K562 (cell line): Measurements from ENCODE around the gene PRR35. TPM values are rescaled to one million over a fixed set of nuclear protein-coding genes. Genes with fewer than 3 reads are reported as not detected.

ENCODE experiments used
- ATAC-seq: fragments of 200-7000 bp; cut with Tn5 transposase; 3 replicates; pipeline ENCODE4 v1.9.1; 2020; ENCODE audit warnings: moderate library complexity
- BruUV-seq: library from RNA; stranded (reverse); fragments of 400-500 nt; replicated peaks from 2 replicates; lab custom pipeline; 2021; lab: Mats Ljungman, UMichigan
- CTCF ChIA-PET: fragments of 300-600 bp; formaldehyde crosslinking; extraction: SDS; loops from one replicate; lab custom pipeline; 2021; ENCODE audit warnings: low intra/inter-chr PET ratio; lab: Yijun Ruan, JAX
- POLR2A ChIA-PET: fragments of 300-600, 350-650 bp; sonication (Branson Sonifier 250); formaldehyde crosslinking; extraction: SDS; loops from one replicate; lab custom pipeline; 2021; ENCODE audit warnings: antibody characterized with exemption, inconsistent platforms; lab: Yijun Ruan, JAX
- DNase-seq, 4 experiments: peaks; one replicate each; pipeline versions ENCODE4 v3.0.0 to v3.0.0-alpha.2; 2011 to 2018; ENCODE audit warnings: low spot score in 3 of 4, mixed read lengths in 3 of 4; ENCODE audit errors: extremely low read depth in 1 of 4
- FAIRE-seq: peaks from 2 replicates; lab custom pipeline; 2011; peaks lifted over from hg19 to GRCh38; lab: Jason Lieb, UNC
- H2AFZ ChIP-seq: 2 replicates; pipeline ENCODE4 v1.6.0; 2011; ENCODE audit warnings: low read depth, low read length, control low read depth, inconsistent platforms
- H3K27ac ChIP-seq: fragments of 200-600 bp; 3 replicates; pipeline ENCODE4 v1.8.0; 2011; ENCODE audit warnings: low read depth, mild to moderate bottlenecking, control low read depth, inconsistent platforms, low read length, moderate library complexity, mixed read lengths; ENCODE audit errors: extremely low read depth
- H3K27me3 ChIP-seq, 2 experiments: fragments of 300-600 bp in 1 of 2; 2 replicates in 1 of 2; 3 replicates in 1 of 2; pipeline versions ENCODE4 v1.6.0 to v1.8.0; 2011; ENCODE audit warnings: inconsistent platforms in 2 of 2, low read length in 2 of 2, mild to moderate bottlenecking in 1 of 2, mixed read lengths in 1 of 2, moderate library complexity in 1 of 2; ENCODE audit not compliant: control insufficient read depth in 2 of 2, insufficient read depth in 2 of 2
- H3K36me3 ChIP-seq: fragments of 300-600 bp; 3 replicates; pipeline ENCODE4 v1.8.0; 2011; ENCODE audit warnings: mild to moderate bottlenecking, low read length, inconsistent platforms; ENCODE audit not compliant: control insufficient read depth, insufficient read depth
- H3K4me1 ChIP-seq, 2 experiments: fragments of 200-600 bp in 1 of 2; replicated peaks in 1 of 2; 2 replicates in 1 of 2; 3 replicates in 1 of 2; pipeline versions ENCODE4 v1.5.1 to v1.8.0; 2011; ENCODE audit warnings: inconsistent platforms in 2 of 2, low read length in 2 of 2, mild to moderate bottlenecking in 1 of 2, mixed read lengths in 1 of 2, moderate library complexity in 1 of 2; ENCODE audit not compliant: control insufficient read depth in 2 of 2, insufficient read depth in 2 of 2
- H3K4me2 ChIP-seq: 2 replicates; pipeline ENCODE4 v1.6.1; 2011; ENCODE audit warnings: low read length, control low read depth, inconsistent platforms, mixed read lengths; ENCODE audit not compliant: insufficient read depth
- H3K4me3 ChIP-seq: fragments of 200-600 bp; sonication (generic), shearing (Covaris generic); 2 replicates; pipeline ENCODE4 v1.5.1; 2016; ENCODE audit warnings: control low read depth, inconsistent platforms
- H3K79me2 ChIP-seq: fragments of 200-600 bp; 3 replicates; pipeline ENCODE4 v1.8.0; 2011; ENCODE audit warnings: low read length, inconsistent platforms; ENCODE audit not compliant: control insufficient read depth, insufficient read depth
- H3K9ac ChIP-seq, 2 experiments: 2 replicates each; pipeline versions ENCODE4 v1.6.0 to v1.6.1; 2011; ENCODE audit warnings: low read depth in 2 of 2, low read length in 2 of 2, control low read depth in 1 of 2, inconsistent platforms in 1 of 2, mild to moderate bottlenecking in 1 of 2, mixed read lengths in 1 of 2; ENCODE audit not compliant: insufficient read depth in 1 of 2
- H3K9me1 ChIP-seq: one replicate; pipeline ENCODE4 v1.6.0; 2011; ENCODE audit warnings: inconsistent platforms, mild to moderate bottlenecking, low read length, moderate library complexity; ENCODE audit not compliant: control insufficient read depth, insufficient read depth
- H3K9me3 ChIP-seq: replicated peaks from 2 replicates; pipeline ENCODE4 v1.5.1; 2011; ENCODE audit warnings: low read depth, low read length, inconsistent platforms; ENCODE audit not compliant: control insufficient read depth, insufficient read depth
- H4K20me1 ChIP-seq: replicated peaks from 2 replicates; pipeline ENCODE4 v1.6.1; 2011; ENCODE audit warnings: low read length, inconsistent platforms, mixed read lengths; ENCODE audit not compliant: control insufficient read depth, insufficient read depth
- CEBPZ ChIP-seq: fragments of 150-350 bp; IDR thresholded peaks from 2 replicates; pipeline ENCODE4 v1.6.1; 2014; ENCODE audit warnings: low read depth, mild to moderate bottlenecking, low read length, borderline replicate concordance
- CREB1 ChIP-seq, 2 experiments: sonication (generic) in 1 of 2; formaldehyde crosslinking in 1 of 2; IDR thresholded peaks; 2 replicates each; pipeline versions ENCODE4 v1.6.1 to v1.8.0; 2012 to 2022; ENCODE audit warnings: inconsistent platforms in 1 of 2, mild to moderate bottlenecking in 1 of 2, missing genetic modification reagents in 1 of 2, moderate library complexity in 1 of 2
- CTCFL ChIP-seq: IDR thresholded peaks from 2 replicates; pipeline ENCODE4 v1.6.1; 2011; ENCODE audit warnings: borderline replicate concordance, low read depth, mild to moderate bottlenecking, moderate library complexity, low read length; ENCODE audit not compliant: insufficient read depth, poor library complexity, severe bottlenecking
- NFIX ChIP-seq: fragments of 250-450 bp; sonication (Bioruptor Pico); IDR thresholded peaks from 2 replicates; pipeline ENCODE4 v1.4.0; 2020; ENCODE audit warnings: low read depth, mild to moderate bottlenecking, moderate library complexity
- PHTF2 ChIP-seq: fragments of 250-450 bp; sonication (Bioruptor Pico); IDR thresholded peaks from 2 replicates; pipeline ENCODE4 v1.5.0; 2021; ENCODE audit warnings: mild to moderate bottlenecking
- SIRT6 ChIP-seq: IDR thresholded peaks from one replicate; pipeline ENCODE4 v1.6.1; 2012; ENCODE audit warnings: low read depth, mild to moderate bottlenecking, control low read depth, inconsistent platforms, low read length, moderate library complexity
- ZBTB34 ChIP-seq: fragments of 250-450 bp; sonication (Bioruptor Pico); IDR thresholded peaks from 2 replicates; pipeline ENCODE4 v1.8.0; 2021; ENCODE audit warnings: mild to moderate bottlenecking, moderate library complexity
- ZBTB43 ChIP-seq: sonication (generic); formaldehyde crosslinking; IDR thresholded peaks from 2 replicates; pipeline ENCODE4 v1.8.0; 2023; ENCODE audit warnings: mild to moderate bottlenecking, missing genetic modification reagents
- ZFP1 ChIP-seq: fragments of 450-650 bp; formaldehyde crosslinking; IDR thresholded peaks from 2 replicates; pipeline ENCODE4 v1.4.0; 2020; ENCODE audit warnings: mild to moderate bottlenecking, mixed read lengths
- ZNF780A ChIP-seq: fragments of 250-450 bp; sonication (Bioruptor Pico); IDR thresholded peaks from 2 replicates; pipeline ENCODE4 v1.5.0; 2021; ENCODE audit warnings: mild to moderate bottlenecking
- WGBS: fragments of 100-300 bp; shearing (Covaris generic); methylation state at CpG from one replicate; pipeline ENCODE4 v1.1.6; 2016; ENCODE audit warnings: low coverage, mixed read lengths; ENCODE audit not compliant: insufficient coverage; ENCODE audit errors: missing lambda C conversion rate; 5-methylcytosine and 5-hydroxymethylcytosine counted together
- in situ Hi-C: fragments of 300-500 bp; cut with MboI; formaldehyde crosslinking; loops from 4 replicates; pipeline ENCODE4 v1.15.0; 2018; ENCODE audit warnings: inconsistent platforms, mixed read lengths
- intact Hi-C: fragments of 100-400 bp; cut with micrococcal nuclease; formaldehyde crosslinking; loops from 2 replicates; pipeline ENCODE4 v1.14.2; 2022
- polyA plus RNA-seq, 8 experiments: library from polyadenylated mRNA; depleted of rRNA in 4 of 8; stranded (reverse) in 5 of 8; unstranded in 3 of 8; fragments of >200 nt; fragmentation: Nextera tagmentation in 2 of 8; fragmentation: Illumina TruSeq in 1 of 8; extraction: Ambion mirVana in 2 of 8; extraction: Trizol in 1 of 8; gene quantifications; 2 replicates each; pipeline versions ENCODE4 v1.2.1 to v1.2.3, GENCODE V29; 2011 to 2014; ENCODE audit warnings: inconsistent platforms in 1 of 8, missing spikeins in 1 of 8
- total RNA-seq, 7 experiments: library from RNA; depleted of rRNA in 6 of 7; stranded (reverse); fragments of >200 nt in 6 of 7; fragmentation: Illumina TruSeq in 2 of 7; extraction: Trizol in 2 of 7; gene quantifications; 2 replicates each; pipeline versions ENCODE4 v1.2.1 to v1.2.3, GENCODE V29; 2011 to 2021; ENCODE audit warnings: low replicate concordance in 1 of 7

The PRR35 gene
- total and polyA plus RNA-seq, 9 of the 15 experiments (the other 6 are each of a cell fraction or from before 2014, with no cell fraction given), result 0.17 to 0.45 (median 0.21) TPM; not detected in 5

GRCh38 chr16:589658-590187 lies 29.5 kb downstream of the PRR35 start, which contains the start of gene RAB40C (continued):
- TF ChIP-seq CEBPZ, result peak; percentile 75; the same call in 1 of the 2 replicates
- TF ChIP-seq CREB1 (IDR thresholded peaks at IDR 0.05), result peak; percentile 71; the same call in 1 of the 2 replicates
- TF ChIP-seq CREB1 (CRISPR knock-in tag; IDR thresholded peaks at IDR 0.05), result peak; percentile 78
- TF ChIP-seq SIRT6, result no peak

- Histone ChIP-seq H3K9me3 (no peaks in the 10 kb centered on the region), H3K9ac (peak overlapping the region; percentile 84 to 95), H2AFZ (peak overlapping the region; percentile 86), H3K36me3 (peaks cover 25% of the 10 kb centered on the region; the same call in 2 of the 3 replicates), H4K20me1 (peaks cover 19% of the 10 kb centered on the region), H3K27me3 (no peaks in the 10 kb centered on the region), H3K27ac (peak overlapping the region; percentile 80), H3K4me1 (peaks cover 18 to 74% of the 10 kb centered on the region in 2 experiments; a peak in 4 of 5 replicates), H3K4me2 (peak overlapping the region; percentile 94), H3K4me3 (peak overlapping the region; percentile 90), H3K79me2 (peaks cover 72% of the 10 kb centered on the region), H3K9me1 (peaks cover 8% of the 10 kb centered on the region)
- ATAC-seq (no peak), DNase-seq (peak; percentile 29 to 40 (median 35)), FAIRE-seq (no peak)
- 0% methylated on average over 9 of the region's 71 CpGs for WGBS
- intact Hi-C loops, result loop anchor here (1.0 kb wide), 1 partner anchor 51 kb away; the partner anchor contains the start of gene MCRIP2
- BruUV-seq, result no TSS peak
- in situ Hi-C loops, result no loop called here
- ChIA-PET POLR2A (interaction anchor here (0.6 to 1.2 kb wide), 6 partner anchors 8 to 496 kb away, joined by 3 to 7 read pairs (median 4); no protein-coding TSS in a partner anchor), CTCF (no interaction called here)
- TF ChIP-seq ZNF780A (CRISPR knock-in tag) (no peak), ZFP1 (CRISPR knock-in tag) (no peak), ZBTB34 (CRISPR knock-in tag) (no peak), NFIX (CRISPR knock-in tag) (no peak), ZBTB43 (CRISPR knock-in tag) (no peak), PHTF2 (no peak), CTCFL (no peak)
Observed at GRCh38 chr16:590188-590814, 30.1 kb downstream of the PRR35 start.
